NCI-H1092 (cell line): ENCODE measurements around the gene SUSD4.

ENCODE experiments used
- DNase-seq: peaks from one replicate; lab custom pipeline; 2025; lab: John Stamatoyannopoulos, UW

SUSD4 gene

GRCh38 chr1:223183268-223183862 lies 180.6 kb downstream of the SUSD4 start:
- no peak for DNase-seq

- no peak for DNase-seq
Measured at GRCh38 chr1:223180731-223181321, 183.2 kb downstream of the SUSD4 start.

GRCh38 chr1:223179786-223180185 lies 184.2 kb downstream of the SUSD4 start:
- no peak for DNase-seq

DNA sequence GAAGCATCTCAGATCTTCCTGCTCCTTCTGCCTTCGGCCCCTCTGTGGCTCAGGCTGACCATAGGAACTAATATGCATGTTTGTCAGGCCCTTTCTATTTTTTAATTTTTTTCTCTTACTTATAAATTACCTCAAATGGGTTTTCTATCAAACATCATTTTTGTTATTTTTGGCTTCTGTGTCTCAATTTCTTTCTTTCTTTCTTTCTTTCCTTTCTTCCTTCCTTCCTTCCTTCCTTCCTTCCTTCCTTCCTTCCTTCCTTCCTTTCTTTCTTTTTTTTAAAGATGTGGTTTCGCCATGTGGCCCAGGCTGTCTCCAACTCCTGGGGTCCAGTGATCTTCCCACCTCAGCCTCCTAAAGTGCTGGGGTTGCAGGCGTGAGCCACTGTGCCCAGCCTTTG lies 184.7 kb downstream of the SUSD4 start:
- DNase-seq, result no peak

GRCh38 chr1:223177681-223178080 lies 186.3 kb downstream of the SUSD4 start:
- no peak for DNase-seq

GRCh38 chr1:223176437-223176836 lies 187.5 kb downstream of the SUSD4 start:
- no peak for DNase-seq

GRCh38 chr1:223175633-223176032 lies 188.3 kb downstream of the SUSD4 start:
- no peak for DNase-seq

DNA sequence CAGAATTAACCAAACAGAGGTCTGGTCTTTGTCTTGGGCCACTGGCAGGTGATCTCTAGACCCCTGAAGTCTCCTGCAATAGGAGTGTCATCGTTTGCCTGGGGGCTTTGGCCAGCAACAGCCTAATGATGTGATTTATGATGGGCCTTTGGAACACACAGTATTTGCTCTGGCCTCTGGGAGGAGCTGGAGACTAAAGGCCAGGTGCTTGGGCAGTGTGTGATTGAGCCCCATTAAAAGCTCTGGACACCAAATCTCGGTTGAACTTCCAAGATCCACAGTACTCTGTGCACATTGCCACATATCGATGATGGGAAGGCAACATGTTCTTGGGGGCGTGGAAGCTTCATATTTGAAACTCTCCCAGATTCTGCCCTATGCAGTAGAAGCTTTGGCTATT lies 188.9 kb downstream of the SUSD4 start:
- no peak for DNase-seq
